Heart right ventricle (tissue), 16 donors: ENCODE data around the gene RASGRP1. TPM values are rescaled to one million over a fixed set of nuclear protein-coding genes. Genes with fewer than 3 reads are reported as not detected.

Source experiments
- ATAC-seq, 8 donors: fragments of 200-7000 bp; cut with Tn5 transposase; one replicate each; pipeline ENCODE4 v1.9.1; 2020; ENCODE audit warnings: mild to moderate bottlenecking in 8 of 8, moderate library complexity in 8 of 8, moderate number of reproducible peaks in 1 of 8
- DNase-seq, 2 donors: peaks; one replicate each; pipeline ENCODE4 v3.0.0-alpha.2; 2020
- H3K27ac ChIP-seq, 10 donors: fragments of 200-600 bp; sonication (generic) in 2 of 10; one replicate each; pipeline versions ENCODE4 v1.5.0 to v1.8.0; 2020 to 2022; ENCODE audit warnings: mild to moderate bottlenecking in 3 of 10
- H3K27me3 ChIP-seq, 7 donors: fragments of 200-600 bp; one replicate each; pipeline ENCODE4 v1.8.0; 2021 to 2022; ENCODE audit warnings: mild to moderate bottlenecking in 2 of 7
- H3K36me3 ChIP-seq, 9 donors: fragments of 200-600 bp; sonication (generic) in 1 of 9; one replicate each; pipeline versions ENCODE4 v1.5.0 to v1.8.0; 2020 to 2022; ENCODE audit warnings: mild to moderate bottlenecking in 2 of 9
- H3K4me1 ChIP-seq, 9 donors: fragments of 200-600 bp; sonication (generic) in 1 of 9; one replicate each; pipeline versions ENCODE4 v1.5.0 to v1.8.0; 2020 to 2022; ENCODE audit warnings: mild to moderate bottlenecking in 4 of 9
- H3K4me3 ChIP-seq, 10 donors: fragments of 200-600 bp; sonication (generic) in 2 of 10; one replicate each; pipeline versions ENCODE4 v1.5.0 to v1.8.0; 2020 to 2022; ENCODE audit warnings: mild to moderate bottlenecking in 7 of 10, moderate library complexity in 2 of 10
- H3K9me3 ChIP-seq, 11 donors: fragments of 200-600 bp in 10 of 11; sonication (generic) in 2 of 11; one replicate each; pipeline versions ENCODE4 v1.5.0 to v1.8.0; 2013 to 2022; ENCODE audit warnings: mild to moderate bottlenecking in 2 of 11, control low read depth in 1 of 11, moderate library complexity in 1 of 11
- WGBS, 2 donors: extraction: QIAGEN DNeasy Blood & Tissue Kit; methylation state at CpG; one replicate each; pipeline ENCODE4 v1.1.7; 2013; ENCODE audit warnings: inconsistent platforms in 1 of 2; 5-methylcytosine and 5-hydroxymethylcytosine counted together
- intact Hi-C, 10 donors: fragments of 100-400 bp; cut with DNase I; formaldehyde crosslinking; loops; one replicate each; pipeline versions ENCODE4 v1.11.1 to v1.14.2; 2022
- polyA plus RNA-seq, 2 donors: library from polyadenylated mRNA; stranded (reverse); fragments of 200-250 nt; gene quantifications; one replicate each; pipeline ENCODE4 v1.2.3, GENCODE V29; 2013
- total RNA-seq, 10 donors: library from RNA; stranded (reverse); fragmentation: NEBNext Ultra II Directional in 3 of 10; extraction: Animal tissue kit (Norgen Biotek cat#: 25700) in 3 of 10; gene quantifications; one replicate each; pipeline versions ENCODE4 v1.2.1 to v1.2.4, GENCODE V29; 2021 to 2023
- TF ChIP-seq, protein P1 (sequence below), 9 donors: fragments of 200-600 bp; sonication (generic) in 2 of 9; IDR thresholded peaks; one replicate each; pipeline versions ENCODE4 v1.5.0 to v1.8.0; 2021 to 2022; ENCODE audit warnings: antibody characterized with exemption in 9 of 9, mild to moderate bottlenecking in 5 of 9, moderate library complexity in 1 of 9
- donor health status: Arrhythmogenic right ventricular cardiomyopathy.
- donor health status: ischemic (EF 13 %, LVEDD 7.1; RV severe dilation, severe dysfunction).
- donor health status: healthy with polysubstance abuse.
- donor health status: DM: no; HTN: yes; CAD: no.
- donor health status: DM: no; HTN: no; CAD: no.
- donor health status: ischemic (EF 25% LVEDD 6.9; RV normal size, moderate dysfunction).
- donor health status: ischemic (EF 25% LVEDD 5.7; RV mildly dilated, moderate dysfunction).
- donor health status: healthy.
- donor health status: DM: yes; HTN: yes; CAD: no.
- donor health status: Ischemic cardiomyopathy.
- donor health status: ischemic (EF 35%, LVEDD 5.7; RV mildly dilated, moderate dysfunction).
- donor health status: nonischemic (EF 11% LVEDD 7.7; RV severe dilation, severe dysfunction).
- donor health status: DM: yes; HTN: yes; CAD: no.
- donor health status: PGD.
- donor health status: ischemic (EF 29% LVEDD 5.4; RV normal size, mild dysfunction).
- donor health status: nonischemic (EF 23%, LVEDD 6.1; RV moderate dilation, normal function).

RASGRP1 gene
- total and polyA plus RNA-seq, 12 donors: 0.04 to 3.0 (median 0.42) TPM; not detected in 1

DNA sequence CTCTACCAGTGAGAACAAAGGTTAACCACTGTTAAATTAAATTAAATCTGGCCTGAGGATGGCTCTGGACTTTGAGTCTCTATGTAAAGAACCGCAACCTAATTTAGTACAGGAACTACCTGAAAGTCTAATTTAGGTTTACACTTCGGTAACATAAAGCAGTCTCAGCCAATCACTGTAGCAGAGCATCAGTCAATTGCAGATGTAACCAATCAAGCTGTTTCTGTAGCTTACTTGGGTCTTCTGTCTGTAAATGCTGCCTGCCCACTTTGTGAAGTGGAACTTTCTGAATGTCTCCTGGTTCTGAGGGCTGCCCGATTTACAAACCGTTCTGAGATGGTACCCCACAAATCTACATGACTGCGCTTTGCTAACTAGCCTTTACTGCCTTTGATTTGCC is 39.1 kb upstream of the RASGRP1 start:
- WGBS, 2 donors: 93 to 97% methylated on average over 5 of the region's 5 CpGs

DNA sequence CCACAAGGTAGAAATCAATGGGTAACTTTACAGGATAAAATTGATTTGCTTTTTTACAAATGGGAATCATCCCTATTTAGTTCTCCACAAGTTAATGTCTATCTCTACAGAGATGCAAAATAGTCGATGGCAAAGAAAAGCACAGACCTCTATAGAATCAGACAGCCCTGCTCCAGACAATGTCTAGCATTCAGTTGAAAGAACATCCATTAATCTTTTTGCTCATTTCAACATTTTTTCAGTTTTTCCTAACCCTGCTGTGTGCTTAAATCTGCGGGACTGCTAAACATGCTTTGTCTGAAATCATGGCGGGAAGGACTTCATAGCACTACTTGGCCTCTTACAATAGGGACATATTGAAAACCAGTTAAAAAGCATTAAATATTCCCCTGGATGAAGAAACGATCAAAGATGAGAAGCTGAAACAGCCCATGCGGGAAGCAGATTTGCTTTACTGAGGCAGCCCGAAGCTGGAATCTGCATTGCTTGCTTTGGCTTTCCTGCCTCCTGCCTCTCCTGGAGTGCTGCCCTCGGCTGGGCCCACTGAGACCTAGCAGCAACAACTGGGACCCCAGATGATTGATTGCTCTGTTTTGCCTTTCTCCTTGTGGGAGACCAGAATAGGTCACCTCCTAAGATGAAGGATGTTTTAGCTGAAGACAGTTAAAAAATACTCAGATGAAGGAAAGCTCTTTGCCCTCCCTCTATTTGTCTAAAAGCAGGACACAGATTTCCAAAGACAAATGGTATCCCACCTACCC is 38.5 kb upstream of the RASGRP1 start:
- H3K27me3 ChIP-seq: peaks cover 0 to 16% (median 0%) of the 10 kb centered on the region in 7 donors
- TF ChIP-seq, protein P1, sequence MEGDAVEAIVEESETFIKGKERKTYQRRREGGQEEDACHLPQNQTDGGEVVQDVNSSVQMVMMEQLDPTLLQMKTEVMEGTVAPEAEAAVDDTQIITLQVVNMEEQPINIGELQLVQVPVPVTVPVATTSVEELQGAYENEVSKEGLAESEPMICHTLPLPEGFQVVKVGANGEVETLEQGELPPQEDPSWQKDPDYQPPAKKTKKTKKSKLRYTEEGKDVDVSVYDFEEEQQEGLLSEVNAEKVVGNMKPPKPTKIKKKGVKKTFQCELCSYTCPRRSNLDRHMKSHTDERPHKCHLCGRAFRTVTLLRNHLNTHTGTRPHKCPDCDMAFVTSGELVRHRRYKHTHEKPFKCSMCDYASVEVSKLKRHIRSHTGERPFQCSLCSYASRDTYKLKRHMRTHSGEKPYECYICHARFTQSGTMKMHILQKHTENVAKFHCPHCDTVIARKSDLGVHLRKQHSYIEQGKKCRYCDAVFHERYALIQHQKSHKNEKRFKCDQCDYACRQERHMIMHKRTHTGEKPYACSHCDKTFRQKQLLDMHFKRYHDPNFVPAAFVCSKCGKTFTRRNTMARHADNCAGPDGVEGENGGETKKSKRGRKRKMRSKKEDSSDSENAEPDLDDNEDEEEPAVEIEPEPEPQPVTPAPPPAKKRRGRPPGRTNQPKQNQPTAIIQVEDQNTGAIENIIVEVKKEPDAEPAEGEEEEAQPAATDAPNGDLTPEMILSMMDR (IDR thresholded peaks at IDR 0.05): no peak
- peaks cover 0 to 3% (median 0%) of the 10 kb centered on the region in 11 donors for H3K9me3 ChIP-seq
- no peak for ATAC-seq
- H3K4me1 ChIP-seq: no peaks in the 10 kb centered on the region
- H3K27ac ChIP-seq: no peak overlapping the region
- no peak for DNase-seq
- no peak overlapping the region for H3K4me3 ChIP-seq
- H3K36me3 ChIP-seq: no peaks in the 10 kb centered on the region
- intact Hi-C loops: no loop called here
- WGBS, 2 donors: 71 to 76% methylated on average over 7 of the region's 7 CpGs

More for the DNA sequence above, 39.1 kb upstream of the RASGRP1 start:
- H3K9me3 ChIP-seq: peaks cover 0 to 3% (median 0%) of the 10 kb centered on the region in 11 donors
- H3K4me3 ChIP-seq: no peak overlapping the region
- no peak for DNase-seq
- no peaks in the 10 kb centered on the region for H3K4me1 ChIP-seq
- peaks cover 0 to 18% (median 0%) of the 10 kb centered on the region in 7 donors for H3K27me3 ChIP-seq
- H3K36me3 ChIP-seq: no peaks in the 10 kb centered on the region
- TF ChIP-seq, protein P1 (IDR thresholded peaks at IDR 0.05): no peak
- no peak for ATAC-seq
- no peak overlapping the region for H3K27ac ChIP-seq
- intact Hi-C loops: no loop called here

DNA sequence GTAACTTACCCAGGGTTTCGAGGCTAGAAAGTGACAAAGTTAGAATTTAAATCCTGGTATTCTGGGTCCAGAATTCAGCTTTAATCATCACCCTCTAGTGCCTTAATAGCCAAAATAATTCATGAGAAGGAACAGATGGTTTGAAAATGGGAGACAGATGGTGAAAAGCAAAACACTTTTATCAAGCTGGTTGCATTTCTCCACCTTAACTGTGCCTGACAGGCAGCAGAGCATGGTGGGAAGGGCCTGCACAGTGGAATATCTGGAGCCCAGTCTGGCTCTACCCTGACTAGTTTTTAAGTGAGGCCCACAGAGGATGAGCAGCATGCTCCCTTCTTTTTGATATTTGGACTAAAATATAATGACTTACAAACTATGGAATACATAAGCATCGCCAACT is 35.6 kb upstream of the RASGRP1 start:
- no peaks in the 10 kb centered on the region for H3K36me3 ChIP-seq
- ATAC-seq (no peak), DNase-seq (no peak)
- TF ChIP-seq, protein P1 (IDR thresholded peaks at IDR 0.05): no peak
- peaks cover 0 to 3% (median 0%) of the 10 kb centered on the region in 11 donors for H3K9me3 ChIP-seq
- H3K27me3 ChIP-seq: peaks cover 0 to 14% (median 0%) of the 10 kb centered on the region in 7 donors
- 89 to 92% methylated on average over 2 of the region's 2 CpGs for WGBS, 2 donors
- no peak overlapping the region for H3K4me3 ChIP-seq
- intact Hi-C loops: no loop called here
- H3K27ac ChIP-seq: no peak overlapping the region
- no peaks in the 10 kb centered on the region for H3K4me1 ChIP-seq

DNA sequence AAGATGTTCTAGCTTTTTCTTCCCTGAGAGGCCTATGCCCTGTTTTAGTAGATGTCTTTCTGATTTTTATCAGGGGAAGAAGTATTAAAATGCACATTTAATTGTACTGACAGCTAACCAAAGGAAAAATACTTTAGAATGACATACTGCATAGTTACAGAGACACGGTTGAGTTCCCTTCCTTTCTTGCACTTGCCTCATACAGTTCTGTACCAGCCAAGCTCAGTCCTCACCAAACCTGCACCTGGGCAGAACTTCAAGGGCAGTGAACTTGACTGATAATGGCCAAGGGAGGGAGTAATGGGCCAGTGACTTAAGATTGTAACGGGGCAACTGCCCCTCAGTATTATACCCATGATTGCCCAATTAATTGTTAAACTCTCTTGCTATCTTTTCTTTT is 34.1 kb upstream of the RASGRP1 start:
- peaks cover 0 to 3% (median 0%) of the 10 kb centered on the region in 11 donors for H3K9me3 ChIP-seq
- peaks cover 0 to 14% (median 0%) of the 10 kb centered on the region in 7 donors for H3K27me3 ChIP-seq
- H3K4me3 ChIP-seq: no peak overlapping the region
- DNase-seq (no peak), ATAC-seq (no peak)
- 81 to 94% methylated on average over 2 of the region's 2 CpGs for WGBS, 2 donors
- intact Hi-C loops: no loop called here
- H3K27ac ChIP-seq: no peak overlapping the region
- TF ChIP-seq, protein P1 (IDR thresholded peaks at IDR 0.05): no peak
- no peaks in the 10 kb centered on the region for H3K4me1 ChIP-seq
- no peaks in the 10 kb centered on the region for H3K36me3 ChIP-seq
